WTC11 (cell line): ENCODE measurements around the gene ZGPAT.

ENCODE experiments used
- AR ChIP-seq: fragments of 250-450 bp; sonication (Bioruptor Pico); IDR thresholded peaks from 2 replicates; pipeline ENCODE4 v1.9.0; 2021; ENCODE audit warnings: mild to moderate bottlenecking
- CBFB ChIP-seq: sonication (generic); formaldehyde crosslinking; IDR thresholded peaks from 2 replicates; pipeline ENCODE4 v1.8.1; 2022; ENCODE audit warnings: mild to moderate bottlenecking, low read depth, missing genetic modification reagents
- CTCF ChIP-seq: fragments of 200-600 bp; IDR thresholded peaks from 2 replicates; pipeline ENCODE4 v1.8.0; 2022; ENCODE audit warnings: antibody characterized with exemption
- E2F4 ChIP-seq: sonication (generic); formaldehyde crosslinking; IDR thresholded peaks from 2 replicates; pipeline ENCODE4 v1.8.1; 2022; ENCODE audit warnings: low read depth, mild to moderate bottlenecking, moderate library complexity, missing genetic modification reagents, borderline replicate concordance
- MAX ChIP-seq: sonication (generic); formaldehyde crosslinking; IDR thresholded peaks from 2 replicates; pipeline ENCODE4 v1.8.0; 2022; ENCODE audit warnings: mild to moderate bottlenecking, missing genetic modification reagents
- PRDM15 ChIP-seq: sonication (generic); formaldehyde crosslinking; IDR thresholded peaks from 2 replicates; pipeline ENCODE4 v1.8.0; 2022; ENCODE audit warnings: missing genetic modification reagents
- TCF7 ChIP-seq: sonication (generic); formaldehyde crosslinking; IDR thresholded peaks from 2 replicates; pipeline ENCODE4 v1.8.0; 2022; ENCODE audit warnings: mild to moderate bottlenecking, low read depth, missing genetic modification reagents, moderate library complexity
- TP53 ChIP-seq: sonication (generic); formaldehyde crosslinking; IDR thresholded peaks from 2 replicates; pipeline ENCODE4 v1.8.1; 2023; ENCODE audit warnings: mild to moderate bottlenecking, missing genetic modification reagents
- USF2 ChIP-seq: sonication (generic); formaldehyde crosslinking; IDR thresholded peaks from 2 replicates; pipeline ENCODE4 v1.8.1; 2023; ENCODE audit warnings: mild to moderate bottlenecking, missing genetic modification reagents, moderate library complexity
- ZNF263 ChIP-seq: sonication (generic); formaldehyde crosslinking; IDR thresholded peaks from 2 replicates; pipeline ENCODE4 v1.8.1; 2022; ENCODE audit warnings: low read depth, mild to moderate bottlenecking, moderate library complexity, missing genetic modification reagents

GRCh38 chr20:63695424-63696305 is 12.2 kb upstream of the ZGPAT start:
- no peak for TF ChIP-seq CTCF
- TF ChIP-seq USF2 (CRISPR knock-in tag) = no peak
- TF ChIP-seq ZNF263 (CRISPR knock-in tag) = no peak
- TF ChIP-seq TP53 = no peak
- no peak for TF ChIP-seq PRDM15 (CRISPR knock-in tag)
- no peak for TF ChIP-seq AR (CRISPR knock-in tag)
- TF ChIP-seq E2F4 (CRISPR knock-in tag) = no peak
- no peak for TF ChIP-seq CBFB (CRISPR knock-in tag)
- TF ChIP-seq TCF7 (CRISPR knock-in tag) = no peak
- no peak for TF ChIP-seq MAX (CRISPR knock-in tag)
